Left kidney (tissue), 2 donors: ENCODE data around the gene FAM163B. TPM values are rescaled to one million over a fixed set of nuclear protein-coding genes. Genes with fewer than 3 reads are reported as not detected.

Experiments
- DNase-seq: peaks from one replicate; pipeline ENCODE4 v3.0.0-alpha.2; 2013
- polyA plus RNA-seq: library from polyadenylated mRNA; unstranded; fragments of 120-200 nt; gene quantifications from one replicate; pipeline ENCODE4 v1.2.1, GENCODE V29; 2013; ENCODE audit not compliant: insufficient read length

FAM163B gene
- polyA plus RNA-seq, 1 donor: 0.12 TPM

- no peak for DNase-seq
These were observed 7.6 kb upstream of the FAM163B start for GRCh38 chr9:133616643-133617405.

- DNase-seq: no peak
These were observed 6.5 kb upstream of the FAM163B start for GRCh38 chr9:133615606-133616188.

- DNase-seq: no peak
These were observed 6.0 kb upstream of the FAM163B start for GRCh38 chr9:133615186-133615585.

- no peak for DNase-seq
These were observed 5.5 kb upstream of the FAM163B start for GRCh38 chr9:133614678-133615077.

DNA sequence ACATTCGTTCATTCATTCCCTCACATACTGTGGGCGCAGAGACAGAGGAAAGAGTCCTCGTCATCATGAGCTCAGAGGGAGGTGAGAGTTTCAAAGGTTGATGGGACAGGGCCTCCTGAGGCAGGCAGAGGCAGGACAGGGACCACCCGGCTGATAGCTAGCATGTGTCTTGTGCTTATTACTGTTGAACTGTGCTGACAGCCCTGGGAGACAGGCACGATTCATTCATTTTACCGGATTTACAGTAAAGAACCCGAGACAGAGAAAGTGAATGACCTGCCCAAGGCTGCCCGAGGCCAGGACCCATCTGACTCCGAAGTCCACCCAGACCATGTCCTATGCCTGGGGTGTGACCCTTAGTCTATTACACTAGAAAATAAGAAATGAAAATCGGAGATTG, 4.9 kb upstream of the FAM163B start:
- DNase-seq: no peak

- DNase-seq: no peak
These were observed 4.2 kb upstream of the FAM163B start for GRCh38 chr9:133613432-133613831.

DNA sequence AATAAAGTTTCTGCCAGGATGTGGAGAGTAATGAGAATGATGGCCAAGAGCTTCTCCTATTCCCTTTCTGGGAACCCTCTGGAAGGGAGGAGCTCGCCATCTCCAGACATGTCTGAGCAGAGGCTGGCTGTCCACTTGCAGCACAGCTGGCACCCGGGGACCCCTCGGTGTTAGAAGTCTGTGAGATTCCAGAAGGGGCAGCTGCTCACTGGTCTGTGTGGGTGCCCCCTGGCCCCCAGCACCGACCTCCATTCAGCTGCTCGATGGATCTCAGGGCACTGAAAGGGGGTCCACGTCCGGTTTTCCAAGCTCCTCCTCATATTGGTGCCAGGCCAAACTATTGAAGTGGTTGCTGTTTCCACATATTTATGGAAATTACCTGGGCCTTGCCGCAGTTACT, 3.6 kb upstream of the FAM163B start:
- no peak for DNase-seq

DNA sequence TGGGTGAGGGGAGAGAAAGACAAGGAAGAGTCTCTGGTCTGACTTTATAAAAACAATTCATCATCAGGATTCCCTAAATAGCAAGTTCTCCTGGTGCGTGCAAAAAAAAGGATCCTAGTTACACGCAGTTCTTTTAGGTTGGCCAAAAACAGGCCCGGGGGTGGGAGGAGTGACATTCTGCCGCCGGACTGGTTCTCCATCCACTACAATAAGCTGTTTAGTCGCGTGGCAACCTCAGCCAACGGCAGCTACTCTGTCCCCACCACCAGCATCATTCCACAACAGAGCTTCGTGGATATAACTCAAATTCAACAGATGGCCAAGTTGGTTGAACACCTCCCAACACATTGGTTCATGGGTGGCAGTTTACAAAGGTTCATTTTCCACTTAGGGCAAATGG, 2.9 kb upstream of the FAM163B start:
- no peak for DNase-seq

DNA sequence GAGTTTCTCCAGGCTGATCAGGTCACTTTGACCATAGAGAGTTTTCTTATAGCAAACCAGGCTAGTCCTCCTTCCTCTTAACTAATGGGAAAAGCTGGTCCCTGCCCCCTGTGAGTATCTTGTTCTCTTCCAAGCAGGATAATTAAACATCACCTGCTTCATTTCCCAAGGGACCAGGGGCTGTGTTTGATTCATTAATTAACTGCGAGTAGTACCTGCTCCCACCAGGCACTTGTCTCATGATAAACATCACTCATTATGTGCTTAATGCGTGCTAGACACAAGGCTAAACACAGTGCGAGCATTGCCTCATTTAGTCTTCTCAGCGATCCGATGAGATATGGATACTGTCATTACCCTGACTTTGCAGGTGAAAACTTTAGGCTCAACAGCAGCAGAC, 1.7 kb upstream of the FAM163B start:
- DNase-seq: no peak

DNA sequence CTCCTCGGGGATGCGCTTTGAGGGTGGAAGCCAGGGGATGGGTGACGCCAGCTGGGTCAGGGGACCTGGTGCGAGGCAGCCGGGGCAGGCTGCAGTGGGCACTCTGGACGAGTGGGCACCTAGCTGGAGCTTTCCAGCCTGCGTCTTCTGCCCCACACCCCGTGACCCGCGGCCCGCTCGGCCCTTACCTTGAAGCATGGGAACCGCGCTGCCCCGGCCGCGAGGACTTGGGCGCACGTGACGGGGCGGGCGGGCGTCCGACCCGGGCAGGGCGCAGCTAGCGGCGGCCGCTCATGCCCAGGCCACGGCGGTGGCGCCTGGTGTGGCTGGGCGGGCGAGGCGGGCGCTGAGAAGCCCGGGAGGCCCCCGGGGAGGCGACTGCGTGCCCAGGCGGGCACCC, 300 bp downstream of the FAM163B start:
- DNase-seq: no peak

DNA sequence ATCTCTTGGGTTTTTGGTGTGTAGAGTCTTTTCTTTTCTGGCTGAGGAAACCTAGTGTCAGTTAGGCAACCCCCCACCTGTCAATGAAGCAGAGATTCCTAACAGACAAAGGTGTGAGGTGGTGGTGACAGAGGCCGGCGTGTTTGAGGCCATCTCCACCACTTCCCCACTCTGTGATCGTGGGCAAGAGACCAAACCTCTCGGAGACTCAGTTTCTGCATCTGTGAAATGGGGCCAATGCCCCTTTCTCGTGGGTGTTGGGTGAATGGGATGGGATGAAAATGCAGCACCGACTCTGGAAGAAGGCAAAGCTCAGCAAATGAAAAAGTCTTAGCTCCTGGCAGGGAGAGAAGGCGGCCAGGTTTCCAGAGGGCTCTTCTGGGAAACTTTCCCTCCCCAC, 807 bp downstream of the FAM163B start:
- no peak for DNase-seq

DNA sequence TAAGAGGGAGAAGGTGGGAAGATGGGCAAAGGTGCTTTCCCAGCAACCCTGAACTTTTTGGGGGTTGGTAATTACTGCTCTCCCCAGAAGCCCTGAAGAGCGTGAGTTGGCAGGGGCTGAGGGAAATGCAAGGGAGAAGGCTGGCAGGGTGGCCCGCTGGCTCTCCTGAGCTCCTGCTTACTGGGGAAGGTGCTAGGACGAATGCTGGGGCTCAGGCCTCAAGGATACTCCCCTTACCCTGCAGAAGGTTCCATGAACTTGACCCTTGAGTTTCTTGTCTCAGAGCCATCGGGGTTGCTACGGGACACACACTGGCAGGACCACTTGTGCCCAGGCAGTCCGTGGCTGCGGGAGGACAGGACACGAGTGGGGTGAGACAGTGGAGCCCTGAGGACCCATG, 1.2 kb downstream of the FAM163B start:
- DNase-seq: no peak

GRCh38 chr9:133607381-133607780, 1.8 kb downstream of the FAM163B start:
- DNase-seq: no peak

DNA sequence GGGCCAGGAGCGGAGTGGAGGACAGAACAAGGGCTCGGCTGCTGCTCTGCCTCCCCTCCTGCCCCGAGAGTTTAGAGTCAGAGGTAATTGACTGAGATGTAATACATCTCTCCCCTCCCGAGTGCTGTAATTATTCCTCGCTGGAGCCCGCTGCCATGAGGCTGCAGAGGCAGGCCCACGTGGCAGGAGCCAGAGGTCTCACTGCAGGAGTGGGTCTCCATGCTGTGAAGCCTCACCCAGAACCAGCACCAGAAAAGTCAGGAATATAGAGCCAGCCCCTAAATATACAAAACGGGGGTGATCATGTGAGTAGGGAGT, 2.5 kb downstream of the FAM163B start:
- DNase-seq: no peak

DNA sequence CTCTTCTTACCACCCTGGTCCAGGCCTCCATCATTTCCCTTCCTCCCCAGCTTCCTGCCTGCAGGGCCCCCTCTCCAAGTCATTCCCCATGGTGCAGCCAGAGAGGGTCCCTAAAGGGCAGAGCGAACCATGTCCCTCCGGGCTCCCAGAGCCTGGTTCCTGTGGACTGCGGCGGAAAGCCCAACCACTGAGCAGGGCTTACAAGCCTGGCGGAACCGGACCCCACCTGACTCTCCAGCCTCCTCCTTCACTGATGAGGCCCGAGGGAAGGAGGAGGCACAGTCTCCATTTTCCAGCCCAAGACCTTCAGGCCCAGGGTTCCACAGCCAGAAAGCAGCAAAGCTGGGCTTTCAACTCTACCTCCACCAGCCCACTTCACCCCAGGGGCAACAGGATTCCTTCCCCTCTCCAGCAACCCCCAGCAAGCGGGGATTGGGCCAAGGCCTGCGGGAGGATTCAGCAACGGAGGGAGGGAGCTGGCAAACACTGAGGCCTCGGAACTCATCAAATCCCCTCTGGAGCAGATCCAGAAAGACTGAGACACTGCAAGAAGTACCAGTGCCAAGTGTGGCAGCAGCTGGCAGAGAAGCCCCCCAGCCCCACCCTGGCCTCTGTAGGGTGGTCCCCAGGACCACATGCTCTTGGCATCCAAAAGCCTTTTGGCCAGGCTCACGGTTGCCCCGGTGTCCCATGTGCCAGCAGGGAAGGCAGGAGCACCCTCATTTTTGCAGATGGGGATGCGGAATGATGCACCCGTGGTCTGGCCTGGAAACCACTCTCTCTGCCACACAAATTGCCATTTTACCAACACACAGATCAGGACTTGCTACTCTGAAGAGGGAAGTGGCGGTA, 3.1 kb downstream of the FAM163B start:
- DNase-seq: no peak

- DNase-seq: no peak
These were observed 3.7 kb downstream of the FAM163B start for GRCh38 chr9:133605446-133605845.

GRCh38 chr9:133604856-133605255, 4.3 kb downstream of the FAM163B start:
- no peak for DNase-seq

GRCh38 chr9:133604214-133604613, 5.0 kb downstream of the FAM163B start:
- DNase-seq: no peak

DNA sequence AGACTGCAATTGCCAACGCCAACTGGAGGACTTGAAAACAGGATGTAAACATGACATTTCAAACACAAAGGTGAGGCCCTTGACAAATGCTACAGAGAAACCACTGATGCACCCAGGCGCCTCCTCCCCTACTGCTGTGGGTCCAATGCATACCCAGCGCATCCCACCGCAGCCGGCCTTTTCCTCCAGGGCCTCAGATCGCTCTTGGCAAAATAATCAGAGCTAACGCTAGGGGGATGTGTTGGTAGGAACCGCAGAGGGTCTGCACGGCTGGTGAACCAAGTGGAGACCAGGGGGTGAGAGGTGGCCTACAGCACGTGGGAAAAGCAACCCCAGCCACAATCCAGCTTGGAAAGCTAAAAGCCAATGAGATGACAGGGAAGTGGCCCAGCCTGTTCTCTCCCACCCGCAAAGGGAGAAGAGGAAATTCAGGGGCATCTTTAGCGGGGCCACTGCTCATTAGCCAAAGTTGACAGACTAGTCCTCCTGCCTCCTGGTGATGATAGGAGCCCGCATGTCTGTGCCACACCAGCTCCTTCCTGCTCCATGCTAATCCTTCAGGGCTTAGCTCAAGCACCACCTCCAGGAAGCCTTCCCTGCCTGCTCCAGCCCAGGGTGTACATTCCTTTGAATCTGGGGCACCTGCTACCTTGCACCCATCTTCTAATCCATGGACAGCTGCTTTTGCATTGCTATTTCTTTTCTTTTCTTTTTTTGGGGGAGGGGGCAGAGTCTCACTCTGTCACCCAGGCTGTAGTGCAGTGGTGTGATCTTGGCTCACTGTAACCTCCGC, 5.9 kb downstream of the FAM163B start:
- no peak for DNase-seq

- no peak for DNase-seq
These were observed 6.9 kb downstream of the FAM163B start for GRCh38 chr9:133602277-133602676.

DNA sequence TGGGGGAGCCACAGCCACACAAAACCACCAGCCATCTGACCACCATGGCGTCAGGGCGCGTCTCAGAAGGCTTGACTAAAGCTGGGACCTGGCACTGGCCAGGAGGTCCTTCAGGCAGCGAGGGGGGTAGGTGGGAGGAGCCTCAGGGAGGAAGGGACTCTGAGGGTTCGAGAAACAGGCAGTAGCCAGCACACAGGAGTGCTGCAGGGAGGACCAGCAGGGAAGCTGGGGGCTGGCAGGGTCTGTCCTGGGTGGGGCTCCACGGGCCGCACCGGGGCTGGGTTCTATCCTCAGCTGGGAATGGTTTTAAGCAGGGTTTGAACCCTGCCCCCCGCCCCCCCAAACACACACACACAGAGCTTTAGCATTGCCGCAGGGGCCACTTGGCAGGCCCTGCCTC, 7.4 kb downstream of the FAM163B start:
- no peak for DNase-seq

DNA sequence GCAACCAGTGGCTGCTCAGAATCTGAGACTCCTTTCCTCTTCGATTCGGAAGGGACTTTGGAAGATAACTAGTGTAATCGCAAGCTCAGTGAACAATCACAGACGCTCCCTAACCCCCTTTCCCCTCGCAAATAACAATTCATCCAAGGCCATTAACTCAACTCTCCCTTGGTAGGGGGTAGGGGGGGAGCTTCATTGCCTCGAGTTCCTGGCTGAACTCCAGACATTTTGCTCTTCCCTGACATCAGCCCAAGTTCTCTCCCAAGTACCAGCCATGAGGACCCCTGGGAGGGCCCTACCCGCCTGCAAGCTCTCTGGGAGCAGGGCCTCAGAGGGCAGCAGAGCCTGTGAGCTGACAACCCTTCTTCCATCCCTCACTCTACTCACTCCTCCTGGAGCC, 8.4 kb downstream of the FAM163B start:
- no peak for DNase-seq
